Glomerular visceral epithelial cell (primary cell): ENCODE measurements around the gene IGDCC3.
A peak's percentile ranks its signal among the peaks of the same experiment; 100 is the strongest.

Experiments used
- DNase-seq: peaks from one replicate; pipeline ENCODE4 v3.0.0-alpha.2; 2016; ENCODE audit errors: extremely low spot score

IGDCC3 gene

DNA sequence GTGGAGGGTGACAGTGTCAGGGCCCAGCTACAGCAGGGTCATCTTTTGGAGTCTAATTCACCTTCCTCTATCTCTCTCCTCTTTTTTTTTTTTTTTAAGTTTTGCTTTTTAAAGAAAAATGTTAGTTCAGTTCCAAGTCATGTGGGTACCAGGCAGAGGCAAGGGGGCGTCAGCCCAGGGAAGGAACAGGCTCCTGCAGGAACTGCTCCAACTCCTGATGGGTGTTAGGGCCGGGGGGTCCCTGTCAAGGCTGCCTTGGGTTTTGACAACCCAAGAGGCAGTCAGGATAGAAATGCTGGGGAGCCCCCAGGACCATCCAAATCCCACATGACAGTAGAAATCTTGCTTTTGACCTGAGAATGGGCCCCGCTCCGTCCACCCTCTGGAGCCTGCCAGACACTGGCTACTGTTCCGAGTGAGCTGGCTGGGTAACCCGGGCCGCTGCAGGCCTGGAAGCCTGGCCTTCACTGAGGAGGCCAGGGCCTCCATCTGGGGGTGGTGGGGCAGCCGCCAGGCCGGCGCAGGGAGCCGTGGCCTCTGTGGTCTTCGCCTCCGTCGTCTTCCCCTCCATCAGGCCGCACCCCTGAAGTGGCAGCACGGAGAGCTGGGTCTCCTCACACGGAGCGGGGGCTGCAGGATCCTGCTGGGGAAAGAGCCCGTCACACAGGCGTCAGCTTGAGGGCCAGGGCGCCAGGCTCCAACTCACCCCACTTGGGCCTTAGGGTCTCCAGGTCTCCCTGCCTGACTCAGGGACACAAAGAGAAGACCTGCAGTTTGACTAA lies 49.1 kb downstream of the IGDCC3 start:
- DNase-seq: no peak

DNA sequence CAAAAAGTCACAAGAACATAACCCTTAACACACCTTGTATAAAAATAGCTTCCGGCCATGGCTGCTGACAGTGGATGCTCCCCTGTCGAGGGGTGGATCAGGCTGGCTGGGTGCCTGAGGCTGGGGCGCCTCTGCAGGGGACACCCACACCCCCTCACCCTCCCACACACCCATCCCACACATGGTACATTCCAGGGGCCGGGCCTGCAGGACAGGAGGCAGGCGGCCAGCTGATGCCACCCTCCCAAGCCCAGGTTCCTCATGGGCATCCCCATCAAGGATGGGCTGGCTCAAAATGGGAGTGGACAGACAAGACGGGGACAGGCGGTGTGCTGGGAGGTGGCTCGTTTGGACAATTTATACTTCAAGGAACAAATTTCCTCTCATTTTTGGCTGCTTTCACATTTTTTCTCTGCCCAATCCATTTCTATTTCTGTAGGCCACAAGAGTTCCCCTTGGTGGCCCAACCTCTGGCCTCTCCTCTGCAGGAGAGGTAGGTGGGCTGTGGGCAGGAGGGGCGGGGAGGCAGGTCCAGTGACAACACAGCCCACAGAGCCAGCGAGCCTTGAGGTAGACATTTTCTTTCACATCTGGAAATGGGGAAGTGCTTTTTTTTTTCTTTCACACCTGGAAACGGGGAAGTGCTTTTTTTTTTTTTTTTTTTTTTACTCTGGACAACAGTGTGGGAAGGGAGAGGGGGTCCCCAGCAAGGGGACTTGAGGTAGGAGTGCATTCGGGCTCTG lies 50.0 kb downstream of the IGDCC3 start:
- no peak for DNase-seq

DNA sequence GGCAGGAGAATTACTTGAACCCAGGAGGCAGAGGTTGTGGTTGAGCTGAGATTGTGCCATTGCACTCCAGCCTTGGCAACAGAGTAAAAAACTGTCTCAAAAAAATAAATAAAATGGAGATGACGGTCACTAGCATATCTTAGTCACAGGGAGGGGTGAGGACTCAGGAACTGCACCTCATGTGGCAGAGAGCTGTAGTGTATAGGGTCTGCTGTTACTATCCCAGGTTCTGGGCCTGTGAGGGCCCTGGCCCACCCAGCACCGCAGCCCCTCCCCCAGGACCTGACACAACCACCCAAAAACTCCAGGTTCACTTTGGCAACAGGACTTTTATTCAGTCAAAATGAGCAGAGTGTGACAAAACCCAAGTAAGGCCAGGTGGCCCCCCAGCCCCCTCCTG lies 51.0 kb downstream of the IGDCC3 start:
- no peak for DNase-seq

DNA sequence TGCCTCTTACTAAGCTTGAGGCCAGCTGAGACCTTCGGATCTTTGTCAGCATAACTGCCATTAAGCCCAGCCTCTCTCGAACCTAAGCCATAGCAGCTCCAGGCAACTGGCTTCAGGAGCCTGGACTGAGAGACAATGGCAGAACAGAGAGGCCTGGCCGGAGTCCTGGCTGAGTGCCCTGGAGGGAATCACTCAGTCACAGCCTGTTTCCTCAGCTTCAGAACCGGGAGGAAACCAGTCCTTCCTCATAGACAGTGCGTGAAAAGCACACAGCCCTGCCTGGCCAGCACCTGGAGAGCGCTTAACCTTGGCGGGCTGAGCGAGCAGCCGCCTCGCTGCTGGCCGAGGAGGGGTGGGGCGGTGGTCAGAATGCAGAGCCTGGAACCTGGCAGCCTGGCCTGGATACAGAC lies 51.7 kb downstream of the IGDCC3 start:
- DNase-seq: no peak

DNA sequence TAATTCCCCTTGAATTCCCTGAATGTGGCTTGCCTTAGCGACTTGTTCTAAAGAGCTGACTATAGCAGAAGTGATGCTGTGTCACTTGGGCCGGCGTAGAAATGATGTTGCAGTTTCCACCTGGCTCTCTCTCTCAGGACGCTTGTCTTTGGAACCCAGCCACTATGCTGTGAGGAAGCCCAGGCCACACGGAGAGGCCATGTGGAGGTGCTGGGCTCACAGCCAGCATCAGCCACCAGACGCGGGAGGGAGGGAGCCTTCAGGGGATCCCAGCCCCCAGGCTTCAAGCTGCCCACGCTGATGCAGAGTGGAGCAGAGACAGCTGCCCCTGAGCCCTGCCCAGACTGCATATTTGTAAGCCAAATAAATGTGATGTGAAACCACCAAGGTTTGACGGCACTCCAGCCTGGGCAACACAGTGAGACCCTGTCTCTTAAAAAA lies 54.7 kb downstream of the IGDCC3 start:
- DNase-seq: peak; percentile 15

DNA sequence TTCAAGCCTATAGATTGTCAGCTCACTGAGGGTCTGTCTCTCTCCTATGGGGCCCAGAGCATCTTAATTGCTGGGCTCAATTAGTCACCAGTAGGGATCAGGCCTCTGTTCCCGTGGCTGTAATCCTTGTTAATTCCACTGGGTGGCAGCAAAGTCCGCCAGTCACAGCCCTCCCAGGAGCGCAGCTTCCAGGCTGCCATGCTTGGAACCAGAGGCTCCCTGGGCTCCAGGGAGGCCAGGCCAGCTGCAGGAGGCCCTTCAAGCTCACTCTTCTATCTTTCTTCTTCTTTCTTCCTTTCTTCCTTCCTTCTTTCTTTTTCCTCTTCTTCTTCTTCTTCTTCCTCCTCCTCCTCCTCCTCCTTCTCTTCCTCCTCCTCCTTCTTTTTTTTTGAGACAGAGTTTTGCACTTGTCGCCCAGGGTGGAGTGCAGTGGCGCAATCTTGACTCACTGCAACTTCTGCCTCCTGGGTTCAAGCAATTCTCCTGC lies 58.9 kb downstream of the IGDCC3 start:
- DNase-seq: peak; percentile 79

DNA sequence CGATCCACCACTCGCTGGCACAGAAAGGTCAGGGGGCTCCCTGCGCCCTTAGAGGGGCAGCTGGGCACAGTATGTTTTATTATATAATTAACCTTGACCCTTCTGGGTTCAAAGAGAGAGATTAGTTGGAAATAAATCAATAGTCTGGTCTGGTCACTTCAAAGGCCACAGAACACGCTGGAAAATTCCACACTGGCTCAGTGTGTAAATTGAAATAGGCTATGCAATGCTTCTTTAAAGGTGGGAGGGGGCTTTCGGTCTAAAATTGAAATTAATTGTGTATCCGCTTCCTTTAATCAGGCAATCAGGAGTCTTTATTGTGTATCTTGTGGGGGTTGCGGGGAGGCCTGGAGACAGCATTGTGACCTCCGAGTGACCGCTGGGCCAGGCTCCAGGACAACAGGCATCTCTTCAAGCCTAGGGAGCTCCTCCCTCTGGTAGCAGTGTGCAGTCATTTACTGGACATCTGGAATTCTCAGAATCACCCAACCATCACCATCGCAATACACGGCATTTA lies 65.3 kb downstream of the IGDCC3 start:
- peak; percentile 28 for DNase-seq

DNA sequence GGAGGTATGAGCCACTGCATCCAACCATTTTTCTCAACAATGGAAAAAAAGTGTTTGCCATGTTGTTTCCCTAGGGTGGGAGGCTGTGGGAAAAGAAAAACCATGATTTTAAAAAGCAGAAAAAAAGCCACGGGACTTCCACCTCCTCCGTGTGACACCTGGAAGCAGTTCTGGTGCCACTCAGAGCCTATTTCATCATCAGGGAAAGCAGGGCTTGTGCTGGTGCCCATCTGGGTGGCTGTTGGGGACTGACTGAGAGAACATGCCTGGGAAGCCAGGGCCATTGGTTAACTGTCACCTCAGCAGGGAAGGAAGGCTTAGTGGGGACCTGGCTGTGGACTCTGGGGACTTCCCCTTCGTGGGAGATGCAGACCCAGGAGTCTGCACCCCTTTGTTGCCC lies 66.0 kb downstream of the IGDCC3 start:
- DNase-seq: no peak

DNA sequence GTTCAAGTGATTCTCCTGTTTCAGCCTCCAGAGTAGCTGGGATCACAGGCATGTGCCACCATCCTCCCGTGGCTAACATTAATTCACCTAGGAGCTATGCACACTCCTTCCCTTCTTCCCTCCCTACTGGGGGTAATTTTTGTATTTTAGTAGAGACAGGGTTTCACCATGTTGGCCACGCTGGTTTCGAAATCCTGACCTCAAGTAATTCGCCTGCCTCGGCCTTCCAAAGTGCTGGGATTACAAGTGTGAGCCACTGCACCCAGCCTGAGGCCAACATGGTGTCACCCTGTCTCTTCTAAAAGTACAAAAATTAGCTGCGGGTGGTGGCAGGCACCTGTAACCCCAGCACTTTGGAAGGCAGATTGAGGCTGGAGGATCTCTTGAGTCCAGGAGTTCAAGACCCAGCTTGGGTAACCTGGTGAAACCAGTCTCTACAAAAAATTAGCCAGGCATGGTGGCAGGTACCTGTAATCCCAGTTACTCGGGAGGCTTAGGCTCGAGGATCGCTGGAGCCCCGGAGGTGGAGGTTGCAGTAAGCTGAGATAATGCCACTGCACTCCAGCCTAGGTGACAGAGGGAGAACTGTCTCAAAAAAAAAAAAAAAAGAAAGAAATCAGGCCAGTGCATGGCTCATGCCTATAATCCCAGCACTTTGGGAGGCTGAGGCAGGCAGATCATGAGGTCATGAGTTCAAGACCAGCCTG lies 67.2 kb downstream of the IGDCC3 start:
- no peak for DNase-seq

DNA sequence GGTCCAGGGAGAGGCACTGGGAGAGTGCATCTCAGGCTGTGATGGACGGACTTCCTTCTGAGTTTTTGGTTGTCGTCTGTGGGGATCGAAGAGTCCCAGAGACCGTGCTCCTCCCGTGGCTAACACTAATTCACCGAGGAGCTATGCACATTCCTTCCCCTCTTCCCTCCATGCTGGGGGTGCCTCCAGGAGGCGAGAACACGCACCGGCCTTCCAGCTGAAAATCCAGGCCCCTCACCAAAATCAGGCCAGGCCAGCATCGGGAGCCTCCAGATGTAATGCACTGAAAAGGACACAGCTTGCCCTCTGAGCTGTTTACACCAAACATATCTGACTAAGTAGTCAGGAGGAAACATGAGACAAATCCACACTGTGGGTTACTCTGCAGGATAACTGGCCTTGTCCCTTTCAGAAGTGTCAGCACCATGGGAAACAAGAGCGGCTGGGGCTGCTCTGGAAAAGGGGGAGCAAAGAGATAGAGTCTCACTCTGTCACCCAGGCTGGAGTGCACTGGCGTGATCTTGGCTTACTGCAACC lies 67.9 kb downstream of the IGDCC3 start:
- DNase-seq: no peak

DNA sequence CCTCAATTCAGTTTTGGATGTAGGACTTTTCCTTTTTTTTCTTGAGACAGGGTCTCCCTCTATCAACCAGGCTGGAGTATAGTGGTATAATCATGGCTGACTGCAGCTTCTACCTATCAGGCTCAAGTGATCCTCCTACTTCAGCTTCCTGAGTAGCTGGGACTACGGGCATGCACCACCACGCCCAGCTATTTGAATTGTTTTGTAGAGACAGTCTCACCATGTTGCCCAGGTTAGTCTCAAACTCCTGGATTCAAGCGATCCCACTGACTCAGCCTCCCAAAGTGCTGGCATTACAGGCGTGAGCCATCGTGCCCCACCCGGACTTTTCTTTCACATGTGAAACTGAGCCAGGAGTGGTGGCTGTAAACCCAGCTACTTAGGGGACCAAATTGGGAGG lies 69.8 kb downstream of the IGDCC3 start:
- DNase-seq: no peak

DNA sequence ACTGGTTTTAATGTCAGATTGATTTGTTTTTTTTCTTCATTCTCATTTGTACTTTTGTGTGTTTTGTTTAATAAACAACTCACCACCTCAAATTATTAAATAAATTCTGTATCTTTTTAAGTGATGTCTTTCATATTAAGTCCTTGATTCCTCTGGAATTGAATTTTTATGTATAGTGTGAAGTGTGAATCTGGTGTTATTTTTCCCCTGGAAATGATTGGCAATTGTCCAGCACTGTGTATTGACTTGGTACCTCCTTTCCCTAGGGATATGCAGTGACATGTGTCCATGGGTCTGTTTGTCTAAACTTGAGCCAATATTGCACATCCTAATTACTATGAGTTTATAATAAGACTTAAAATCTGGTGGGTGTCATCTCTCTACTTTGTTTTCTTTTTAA lies 71.3 kb downstream of the IGDCC3 start:
- no peak for DNase-seq

DNA sequence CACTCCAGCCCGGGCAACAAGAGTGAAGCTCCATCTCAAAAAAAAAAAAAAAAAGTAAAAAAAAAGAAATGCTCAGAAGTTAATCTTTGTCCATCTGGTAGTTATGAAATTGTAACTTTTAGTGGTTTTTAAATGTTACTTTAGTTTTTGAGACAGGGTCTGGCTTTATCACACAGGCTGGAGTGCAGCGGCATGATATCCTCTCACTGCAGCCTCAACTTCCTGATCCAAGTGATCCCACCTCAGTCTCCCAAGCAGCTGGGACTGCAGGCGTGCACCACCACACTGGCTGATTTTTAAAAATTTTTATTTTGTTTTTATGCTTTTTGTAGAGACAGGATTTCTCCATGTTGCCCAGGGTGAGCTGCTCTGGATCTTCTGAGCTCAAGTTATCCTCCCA lies 72.0 kb downstream of the IGDCC3 start:
- DNase-seq: no peak

DNA sequence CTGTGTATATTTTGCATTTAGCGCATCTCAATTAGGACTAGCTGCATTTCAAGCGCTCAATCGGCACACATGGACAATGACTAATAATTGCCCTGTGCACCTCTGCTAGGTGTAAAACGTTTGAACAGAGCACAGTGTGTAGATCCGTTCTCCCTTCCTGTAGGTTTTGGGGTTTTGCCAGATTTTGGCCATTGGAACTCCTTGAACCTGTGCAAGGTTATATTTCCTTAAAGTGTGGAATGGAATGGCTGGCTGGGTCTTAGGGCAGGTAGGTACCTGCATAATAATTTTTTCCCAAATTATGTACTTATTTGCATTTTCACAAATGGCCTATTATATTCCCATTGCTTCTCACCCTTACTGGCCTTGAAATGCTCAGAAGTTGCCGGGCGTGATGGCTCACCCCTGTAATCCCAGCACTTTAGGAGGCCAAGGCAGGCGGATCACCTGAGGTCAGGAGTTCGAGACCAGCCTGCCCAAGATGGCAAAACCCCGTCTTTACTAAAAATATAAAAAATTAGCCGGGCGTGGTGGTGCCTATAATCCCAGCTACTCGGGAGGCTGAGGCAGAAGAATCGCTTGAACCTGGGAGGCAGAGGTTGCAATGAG lies 72.5 kb downstream of the IGDCC3 start:
- no peak for DNase-seq

DNA sequence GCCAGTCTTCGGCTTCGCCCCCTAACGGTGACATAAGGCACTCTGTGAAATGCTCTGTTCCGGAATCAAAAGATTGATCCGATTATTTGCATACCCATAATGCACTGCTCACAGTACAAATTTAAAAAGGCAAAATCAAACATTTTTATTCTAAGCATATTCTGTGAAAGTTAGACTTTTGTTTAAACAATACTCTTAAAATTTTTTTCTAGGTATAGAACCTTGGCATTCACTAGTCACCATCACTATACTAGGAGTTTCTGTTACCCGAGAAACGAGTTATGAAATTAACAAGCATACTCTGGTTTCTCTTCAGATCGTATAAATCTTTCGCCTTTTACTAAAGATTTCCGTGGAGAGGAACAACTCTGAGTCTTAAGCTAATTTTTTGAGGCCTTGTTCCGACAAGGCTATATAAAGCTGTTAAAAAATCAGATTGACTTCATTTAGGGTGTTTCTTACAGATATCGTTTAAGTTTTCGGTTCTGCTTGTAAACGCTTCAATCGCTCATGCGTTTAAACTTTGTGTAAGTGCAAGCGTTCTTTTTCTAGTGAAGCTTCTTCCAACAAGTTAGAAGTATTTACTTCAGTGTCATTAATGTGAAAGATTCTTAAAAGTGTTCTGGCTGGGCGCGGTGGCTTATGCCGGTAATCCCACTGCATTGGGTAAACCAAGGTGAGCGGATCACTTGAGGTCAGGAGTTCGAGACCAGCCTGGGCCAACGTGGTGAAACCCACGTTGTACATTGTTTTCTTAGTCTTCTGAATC lies 73.2 kb downstream of the IGDCC3 start, which contains the start of gene RNU5B-1:
RNU5B-1 (plus strand) TSS at position 297 of the 769 bp plus-strand sequence.
- DNase-seq: peak; percentile 94

DNA sequence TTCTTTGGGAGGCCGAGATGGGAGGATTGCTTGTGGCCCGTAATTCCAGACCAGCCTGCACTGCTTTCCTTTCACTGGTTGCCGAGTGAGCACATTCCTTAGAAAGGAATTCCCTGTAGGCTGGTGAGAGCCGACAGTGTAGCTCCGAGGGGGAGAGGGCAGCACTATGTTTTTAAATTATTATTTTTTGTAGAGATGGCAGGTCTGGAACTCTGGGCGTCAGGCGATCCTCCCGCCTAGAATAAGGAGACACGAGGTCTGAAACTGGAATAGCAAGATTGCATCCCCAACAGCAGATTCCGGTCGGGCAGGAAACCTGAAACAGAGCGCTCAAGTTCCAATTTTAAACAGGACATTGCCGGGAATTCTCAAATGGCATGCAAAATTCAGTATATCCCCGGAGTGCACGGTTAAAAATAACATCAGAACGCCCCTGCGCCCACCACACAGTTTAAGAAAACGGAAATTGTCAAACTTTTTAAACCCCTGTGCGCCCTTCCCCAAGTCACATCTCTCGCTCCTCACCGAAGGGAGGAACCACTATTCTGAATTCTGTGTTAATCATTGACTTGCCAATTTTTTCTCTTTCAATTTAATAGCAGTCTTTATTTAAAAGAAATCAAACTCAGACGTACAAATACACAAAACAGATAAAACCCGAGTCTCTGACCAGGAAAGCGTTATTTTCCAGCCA lies 74.0 kb downstream of the IGDCC3 start:
- DNase-seq: peak; percentile 44

DNA sequence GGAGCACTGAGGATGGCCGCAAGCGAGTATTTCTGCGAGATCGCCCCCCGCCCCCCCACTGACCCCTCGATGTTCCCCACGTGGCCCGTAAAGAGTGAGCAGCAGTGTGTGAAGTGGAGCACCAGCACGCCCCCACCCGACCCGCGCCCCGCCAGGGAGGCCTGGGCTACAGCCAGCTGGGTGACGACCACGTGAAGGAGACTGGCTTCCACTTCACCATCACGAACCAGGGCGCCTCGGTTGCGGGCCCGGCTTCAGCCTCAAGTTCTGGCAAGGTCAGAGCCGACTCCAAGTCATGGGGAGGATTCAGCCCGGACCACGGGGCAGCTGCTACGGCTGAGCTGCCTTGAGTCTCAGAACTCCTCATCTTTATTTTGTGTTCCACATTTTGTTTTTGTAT lies 75.7 kb downstream of the IGDCC3 start:
- no peak for DNase-seq

DNA sequence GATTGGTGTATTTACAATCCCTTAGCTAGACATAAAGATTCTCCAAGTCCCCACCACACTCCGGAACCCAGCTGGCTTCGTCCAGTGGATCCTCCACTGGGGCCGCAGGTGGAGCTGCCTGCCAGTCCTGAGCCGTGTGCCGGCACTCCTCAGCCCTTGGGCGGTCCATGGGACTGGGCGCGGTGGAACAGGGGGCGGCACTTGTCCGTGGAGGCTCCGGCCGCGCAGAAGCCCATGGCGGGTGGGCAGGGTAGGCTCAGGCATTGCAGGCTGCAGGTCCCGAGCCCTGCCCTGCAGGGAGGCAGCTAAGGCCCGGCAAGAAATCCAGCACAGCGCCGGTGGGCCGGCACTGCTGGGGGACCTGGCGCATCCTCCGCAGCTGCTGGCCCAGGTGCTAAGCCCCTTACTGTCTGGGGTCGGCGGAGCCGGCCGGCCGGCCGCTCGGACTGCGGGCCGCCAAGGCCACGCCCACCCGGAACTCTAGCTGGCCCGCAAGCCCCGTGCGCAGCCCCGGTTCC lies 76.8 kb downstream of the IGDCC3 start:
- DNase-seq: no peak

DNA sequence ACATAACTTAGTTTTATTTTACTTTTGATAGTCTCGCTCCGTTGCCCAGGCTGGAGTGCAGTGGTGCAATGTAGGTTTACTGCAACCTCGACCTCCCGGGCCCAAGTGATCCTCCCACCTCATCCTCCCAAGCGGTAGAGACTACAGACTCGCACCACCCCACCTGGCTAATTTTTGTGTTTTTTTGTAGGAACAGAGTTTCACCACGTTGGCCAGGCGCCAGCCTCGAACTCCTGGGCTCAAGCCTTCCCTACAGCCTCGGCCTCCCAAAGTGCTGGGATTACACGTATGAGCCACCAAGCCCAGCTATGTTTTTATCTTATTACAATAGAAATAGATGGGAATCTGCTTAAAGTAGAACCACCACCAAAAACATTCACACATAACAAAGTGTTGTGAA lies 79.1 kb downstream of the IGDCC3 start:
- DNase-seq: no peak
